ENCODE measurements around the gene LYG2.
"Not testable (repeated sequence)": the region's sequence is repeated elsewhere in the genome, so short reads cannot be mapped to it uniquely, and the experiment has no call there.

LYG2 gene

GRCh38 chr2:99200076-99200800 is 55.2 kb downstream of the LYG2 start:
- DNase-seq, result peak; percentile 19

GRCh38 chr2:99198103-99198841 is 57.2 kb downstream of the LYG2 start:
- no peak for DNase-seq

GRCh38 chr2:99192364-99192763 is 63.1 kb downstream of the LYG2 start:
- not testable (repeated sequence) for DNase-seq

Measured in NCI-H69 (cell line).